ENCODE results near the gene PTPRJ.

PTPRJ gene

GRCh38 chr11:48083421-48083820, 103.1 kb downstream of the PTPRJ start:
- H3K4me3 ChIP-seq (replicated peaks; ENCODE audit: low read depth, low read length): no peak overlapping the region
- TF ChIP-seq, protein P1, sequence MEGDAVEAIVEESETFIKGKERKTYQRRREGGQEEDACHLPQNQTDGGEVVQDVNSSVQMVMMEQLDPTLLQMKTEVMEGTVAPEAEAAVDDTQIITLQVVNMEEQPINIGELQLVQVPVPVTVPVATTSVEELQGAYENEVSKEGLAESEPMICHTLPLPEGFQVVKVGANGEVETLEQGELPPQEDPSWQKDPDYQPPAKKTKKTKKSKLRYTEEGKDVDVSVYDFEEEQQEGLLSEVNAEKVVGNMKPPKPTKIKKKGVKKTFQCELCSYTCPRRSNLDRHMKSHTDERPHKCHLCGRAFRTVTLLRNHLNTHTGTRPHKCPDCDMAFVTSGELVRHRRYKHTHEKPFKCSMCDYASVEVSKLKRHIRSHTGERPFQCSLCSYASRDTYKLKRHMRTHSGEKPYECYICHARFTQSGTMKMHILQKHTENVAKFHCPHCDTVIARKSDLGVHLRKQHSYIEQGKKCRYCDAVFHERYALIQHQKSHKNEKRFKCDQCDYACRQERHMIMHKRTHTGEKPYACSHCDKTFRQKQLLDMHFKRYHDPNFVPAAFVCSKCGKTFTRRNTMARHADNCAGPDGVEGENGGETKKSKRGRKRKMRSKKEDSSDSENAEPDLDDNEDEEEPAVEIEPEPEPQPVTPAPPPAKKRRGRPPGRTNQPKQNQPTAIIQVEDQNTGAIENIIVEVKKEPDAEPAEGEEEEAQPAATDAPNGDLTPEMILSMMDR (IDR thresholded peaks at IDR 0.05; ENCODE audit: insufficient read depth, low read length, poor library complexity, severe bottlenecking): no peak
- H3K36me3 ChIP-seq (ENCODE audit: control insufficient read depth, insufficient read depth, low read length): no peaks in the 10 kb centered on the region
- no peaks in the 10 kb centered on the region for H3K27me3 ChIP-seq (replicated peaks; ENCODE audit: control insufficient read depth, insufficient read depth, low read length)
- DNase-seq (ENCODE audit: extremely low read depth, insufficient read length): no peak

DNA sequence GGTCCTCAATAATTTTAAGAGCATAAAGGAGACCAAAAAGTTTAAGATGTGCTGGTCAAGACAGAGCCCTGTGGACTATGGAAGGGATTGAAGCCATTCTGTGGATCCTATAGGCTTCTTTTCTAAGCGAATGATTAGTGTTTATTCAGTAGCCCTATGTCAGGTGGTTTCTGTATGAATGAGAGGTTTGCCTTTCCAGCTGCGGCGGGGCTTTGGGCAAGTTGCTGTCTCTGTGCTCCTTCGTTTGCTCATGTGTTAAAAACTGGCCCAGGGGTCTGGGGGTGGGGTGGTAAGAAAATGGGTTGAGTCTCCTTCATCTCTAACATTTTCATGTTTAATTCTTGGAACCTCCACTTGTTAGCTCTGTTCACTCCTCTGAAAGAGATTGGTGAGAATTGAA, 105.3 kb downstream of the PTPRJ start:
- Histone ChIP-seq H3K36me3 (ENCODE audit: control insufficient read depth, insufficient read depth, low read length) (no peaks in the 10 kb centered on the region), H3K27me3 (replicated peaks; ENCODE audit: control insufficient read depth, insufficient read depth, low read length) (no peaks in the 10 kb centered on the region), H3K4me3 (replicated peaks; ENCODE audit: low read depth, low read length) (no peak overlapping the region)
- TF ChIP-seq, protein P1 (IDR thresholded peaks at IDR 0.05; ENCODE audit: insufficient read depth, low read length, poor library complexity, severe bottlenecking): no peak
- no peak for DNase-seq (ENCODE audit: extremely low read depth, insufficient read length)

- Histone ChIP-seq H3K4me3 (replicated peaks; ENCODE audit: low read depth, low read length) (no peak overlapping the region), H3K36me3 (ENCODE audit: control insufficient read depth, insufficient read depth, low read length) (no peaks in the 10 kb centered on the region), H3K27me3 (replicated peaks; ENCODE audit: control insufficient read depth, insufficient read depth, low read length) (no peaks in the 10 kb centered on the region)
- DNase-seq (ENCODE audit: extremely low read depth, insufficient read length): no peak
- TF ChIP-seq, protein P1 (IDR thresholded peaks at IDR 0.05; ENCODE audit: insufficient read depth, low read length, poor library complexity, severe bottlenecking): no peak
Measured at GRCh38 chr11:48087422-48087821, 107.1 kb downstream of the PTPRJ start.

DNA sequence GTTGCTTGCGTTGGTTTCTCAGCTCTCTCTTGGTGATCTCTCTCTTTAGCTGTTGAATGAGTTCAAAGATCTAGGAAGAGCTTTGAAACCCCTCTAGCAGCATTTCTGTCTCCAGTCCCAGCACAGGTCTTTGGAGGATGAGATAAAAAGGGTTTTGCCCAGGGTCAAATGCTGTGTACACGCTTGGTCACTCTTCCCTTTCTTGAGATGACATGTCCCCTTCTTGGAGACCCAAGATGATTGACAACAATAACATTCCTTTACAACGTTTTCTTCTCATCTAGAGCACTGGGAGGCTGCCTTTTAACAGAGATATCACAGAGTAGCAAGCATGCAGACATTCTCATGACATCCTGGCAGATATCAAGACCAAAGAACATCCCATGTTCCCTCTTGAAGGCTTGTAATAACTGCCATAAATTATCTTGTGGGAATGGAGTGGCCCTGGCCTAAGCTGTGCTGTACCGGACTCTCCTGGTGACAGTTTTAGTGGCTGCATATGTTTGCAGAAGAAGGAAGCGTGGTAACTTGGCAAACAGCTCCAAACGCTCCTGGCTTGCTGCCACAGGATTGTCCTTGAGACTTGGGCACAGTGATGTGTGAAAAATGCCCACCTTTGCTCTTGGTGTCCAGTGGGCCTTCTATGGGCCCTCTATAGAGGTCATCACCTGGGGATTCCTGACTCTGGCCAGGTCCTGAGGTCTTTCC, 107.8 kb downstream of the PTPRJ start:
- H3K4me3 ChIP-seq (replicated peaks; ENCODE audit: low read depth, low read length): no peak overlapping the region
- no peak for DNase-seq (ENCODE audit: extremely low read depth, insufficient read length)
- H3K36me3 ChIP-seq (ENCODE audit: control insufficient read depth, insufficient read depth, low read length): no peaks in the 10 kb centered on the region
- TF ChIP-seq, protein P1 (IDR thresholded peaks at IDR 0.05; ENCODE audit: insufficient read depth, low read length, poor library complexity, severe bottlenecking): no peak
- H3K27me3 ChIP-seq (replicated peaks; ENCODE audit: control insufficient read depth, insufficient read depth, low read length): no peaks in the 10 kb centered on the region

DNA sequence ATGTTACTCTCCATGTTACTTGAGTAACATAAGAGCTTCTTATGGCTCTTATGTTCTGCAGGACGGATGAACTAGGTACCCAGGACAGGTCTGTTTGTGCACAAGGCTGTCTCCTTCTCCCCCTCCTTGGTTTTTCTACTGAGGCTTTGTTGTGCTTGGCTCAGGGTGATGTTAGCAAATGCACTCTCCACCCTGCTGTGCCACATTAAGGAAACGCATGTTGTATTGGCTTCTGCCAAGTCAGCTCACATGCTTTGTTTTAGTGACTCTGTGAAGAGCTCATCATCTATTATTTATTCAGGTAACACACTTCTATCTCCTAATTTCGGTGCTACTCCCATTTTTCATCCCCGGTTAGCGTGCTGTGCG, 108.3 kb downstream of the PTPRJ start:
- Histone ChIP-seq H3K27me3 (replicated peaks; ENCODE audit: control insufficient read depth, insufficient read depth, low read length) (no peaks in the 10 kb centered on the region), H3K36me3 (ENCODE audit: control insufficient read depth, insufficient read depth, low read length) (no peaks in the 10 kb centered on the region), H3K4me3 (replicated peaks; ENCODE audit: low read depth, low read length) (no peak overlapping the region)
- DNase-seq (ENCODE audit: extremely low read depth, insufficient read length): no peak
- TF ChIP-seq, protein P1 (IDR thresholded peaks at IDR 0.05; ENCODE audit: insufficient read depth, low read length, poor library complexity, severe bottlenecking): no peak

- TF ChIP-seq, protein P1 (IDR thresholded peaks at IDR 0.05; ENCODE audit: insufficient read depth, low read length, poor library complexity, severe bottlenecking): no peak
- DNase-seq (ENCODE audit: extremely low read depth, insufficient read length): no peak
- H3K4me3 ChIP-seq (replicated peaks; ENCODE audit: low read depth, low read length): no peak overlapping the region
- H3K36me3 ChIP-seq (ENCODE audit: control insufficient read depth, insufficient read depth, low read length): no peaks in the 10 kb centered on the region
- no peaks in the 10 kb centered on the region for H3K27me3 ChIP-seq (replicated peaks; ENCODE audit: control insufficient read depth, insufficient read depth, low read length)
Measured at GRCh38 chr11:48090174-48090573, 109.8 kb downstream of the PTPRJ start.

Data from GM06990 (cell line).